HepG2 (cell line): ENCODE measurements around the gene B4GALT4.

Source experiments
- ESRRA ChIP-seq: sonication (generic); formaldehyde crosslinking; IDR thresholded peaks from 2 replicates; pipeline ENCODE4 v1.5.1; 2020; ENCODE audit warnings: mild to moderate bottlenecking, low read depth, missing genetic modification reagents
- FOXM1 ChIP-seq: sonication (generic); formaldehyde crosslinking; IDR thresholded peaks from 2 replicates; pipeline ENCODE4 v1.5.0; 2020; ENCODE audit warnings: missing genetic modification reagents
- HOXA3 ChIP-seq: sonication (generic); formaldehyde crosslinking; IDR thresholded peaks from 2 replicates; pipeline ENCODE4 v1.5.0; 2020; ENCODE audit warnings: missing genetic modification reagents
- KDM4B ChIP-seq: sonication (generic); formaldehyde crosslinking; IDR thresholded peaks from 2 replicates; pipeline ENCODE4 v1.4.0; 2020; ENCODE audit warnings: missing genetic modification reagents
- KLF16 ChIP-seq, 2 experiments: sonication (generic) in 1 of 2; formaldehyde crosslinking in 1 of 2; IDR thresholded peaks; 2 replicates each; pipeline versions ENCODE4 v1.6.1 to v1.8.0; 2016 to 2023; ENCODE audit warnings: missing genetic modification reagents in 2 of 2, missing compliant biosample characterization in 1 of 2
- KLF9 ChIP-seq: IDR thresholded peaks from 2 replicates; pipeline ENCODE4 v1.6.1; 2016; ENCODE audit warnings: low read depth
- NFAT5 ChIP-seq: sonication (generic); formaldehyde crosslinking; IDR thresholded peaks from 2 replicates; pipeline ENCODE4 v1.4.0; 2020; ENCODE audit warnings: missing genetic modification reagents
- NR2F6 ChIP-seq, 2 experiments: IDR thresholded peaks; 2 replicates each; pipeline ENCODE4 v1.6.1; 2016; ENCODE audit warnings: antibody characterized with exemption in 1 of 2, mild to moderate bottlenecking in 1 of 2
- SP1 ChIP-seq, 2 experiments: fragments of 450-650 bp in 1 of 2; sonication (generic) in 1 of 2; formaldehyde crosslinking in 1 of 2; IDR thresholded peaks; 2 replicates each; pipeline versions ENCODE4 v1.4.0 to v1.6.1; 2016 to 2020; ENCODE audit warnings: missing genetic modification reagents in 1 of 2
- ZBTB2 ChIP-seq: sonication (generic); formaldehyde crosslinking; IDR thresholded peaks from 2 replicates; pipeline ENCODE4 v1.8.0; 2022; ENCODE audit warnings: low read depth, missing genetic modification reagents
- ZNF331 ChIP-seq: sonication (generic); formaldehyde crosslinking; IDR thresholded peaks from 2 replicates; pipeline ENCODE4 v1.4.0; 2020; ENCODE audit warnings: missing genetic modification reagents
- ZNF597 ChIP-seq: sonication (generic); formaldehyde crosslinking; IDR thresholded peaks from 2 replicates; pipeline ENCODE4 v1.5.0; 2020; ENCODE audit warnings: missing genetic modification reagents
- TF ChIP-seq, protein P1 (sequence below), 2 experiments: IDR thresholded peaks; 2 replicates each; pipeline ENCODE4 v1.6.1; 2011 to 2012; ENCODE audit warnings: low read length in 2 of 2, borderline replicate concordance in 1 of 2, low read depth in 1 of 2, mild to moderate bottlenecking in 1 of 2, moderate library complexity in 1 of 2

DNA sequence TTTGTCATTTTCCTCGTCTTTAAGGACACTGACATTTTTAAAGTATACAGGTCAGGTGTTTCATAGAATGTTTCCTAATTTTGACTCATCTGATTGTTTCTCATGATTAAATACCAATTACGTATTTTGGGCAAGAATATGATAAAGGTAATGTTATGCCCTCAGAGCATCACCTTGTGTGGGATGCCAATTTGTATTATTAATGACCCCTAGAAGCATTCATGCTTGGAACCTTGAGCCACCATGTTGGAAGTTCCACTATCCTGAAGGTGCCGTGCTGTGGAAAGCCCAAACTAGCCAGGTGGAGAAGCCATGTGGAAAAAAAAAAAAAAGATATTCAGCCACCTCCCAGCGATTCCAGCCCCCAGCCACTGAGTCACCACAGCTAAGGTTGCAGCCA, 19.1 kb upstream of the B4GALT4 start:
- TF ChIP-seq, protein P1, sequence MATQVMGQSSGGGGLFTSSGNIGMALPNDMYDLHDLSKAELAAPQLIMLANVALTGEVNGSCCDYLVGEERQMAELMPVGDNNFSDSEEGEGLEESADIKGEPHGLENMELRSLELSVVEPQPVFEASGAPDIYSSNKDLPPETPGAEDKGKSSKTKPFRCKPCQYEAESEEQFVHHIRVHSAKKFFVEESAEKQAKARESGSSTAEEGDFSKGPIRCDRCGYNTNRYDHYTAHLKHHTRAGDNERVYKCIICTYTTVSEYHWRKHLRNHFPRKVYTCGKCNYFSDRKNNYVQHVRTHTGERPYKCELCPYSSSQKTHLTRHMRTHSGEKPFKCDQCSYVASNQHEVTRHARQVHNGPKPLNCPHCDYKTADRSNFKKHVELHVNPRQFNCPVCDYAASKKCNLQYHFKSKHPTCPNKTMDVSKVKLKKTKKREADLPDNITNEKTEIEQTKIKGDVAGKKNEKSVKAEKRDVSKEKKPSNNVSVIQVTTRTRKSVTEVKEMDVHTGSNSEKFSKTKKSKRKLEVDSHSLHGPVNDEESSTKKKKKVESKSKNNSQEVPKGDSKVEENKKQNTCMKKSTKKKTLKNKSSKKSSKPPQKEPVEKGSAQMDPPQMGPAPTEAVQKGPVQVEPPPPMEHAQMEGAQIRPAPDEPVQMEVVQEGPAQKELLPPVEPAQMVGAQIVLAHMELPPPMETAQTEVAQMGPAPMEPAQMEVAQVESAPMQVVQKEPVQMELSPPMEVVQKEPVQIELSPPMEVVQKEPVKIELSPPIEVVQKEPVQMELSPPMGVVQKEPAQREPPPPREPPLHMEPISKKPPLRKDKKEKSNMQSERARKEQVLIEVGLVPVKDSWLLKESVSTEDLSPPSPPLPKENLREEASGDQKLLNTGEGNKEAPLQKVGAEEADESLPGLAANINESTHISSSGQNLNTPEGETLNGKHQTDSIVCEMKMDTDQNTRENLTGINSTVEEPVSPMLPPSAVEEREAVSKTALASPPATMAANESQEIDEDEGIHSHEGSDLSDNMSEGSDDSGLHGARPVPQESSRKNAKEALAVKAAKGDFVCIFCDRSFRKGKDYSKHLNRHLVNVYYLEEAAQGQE (IDR thresholded peaks at IDR 0.05; ENCODE audit: borderline replicate concordance in 1 of 2, low read depth in 1 of 2, low read length in 2 of 2), result no peak
- TF ChIP-seq NR2F6 (IDR thresholded peaks at IDR 0.05) (no peak), NR2F6 (CRISPR knock-in tag; IDR thresholded peaks at IDR 0.05) (no peak), FOXM1 (CRISPR knock-in tag) (no peak), ESRRA (no peak), ZNF597 (no peak), KLF16 (CRISPR knock-in tag; IDR thresholded peaks at IDR 0.05) (no peak), NFAT5 (CRISPR knock-in tag) (no peak), KDM4B (no peak), KLF9 (CRISPR knock-in tag) (no peak), HOXA3 (CRISPR knock-in tag) (no peak), ZNF331 (CRISPR knock-in tag) (no peak), SP1 (IDR thresholded peaks at IDR 0.05) (no peak), SP1 (CRISPR knock-in tag; IDR thresholded peaks at IDR 0.05) (no peak), ZBTB2 (CRISPR knock-in tag) (no peak)
